Activated CD4-positive, CD25-positive, alpha-beta regulatory T cell treated with anti-CD3 and anti-CD28 coated beads, Interleukin-2, amount 50 U/mL, for 24 hours (primary cell): ENCODE measurements around the gene LCN1.

Experiments
- ATAC-seq, 2 donors: fragments of 150-1000 bp; cut with Tn5 transposase; one replicate each; pipeline ENCODE4 v1.10.0; 2021; ENCODE audit warnings: mild to moderate bottlenecking in 1 of 2, moderate library complexity in 1 of 2

LCN1 gene

DNA sequence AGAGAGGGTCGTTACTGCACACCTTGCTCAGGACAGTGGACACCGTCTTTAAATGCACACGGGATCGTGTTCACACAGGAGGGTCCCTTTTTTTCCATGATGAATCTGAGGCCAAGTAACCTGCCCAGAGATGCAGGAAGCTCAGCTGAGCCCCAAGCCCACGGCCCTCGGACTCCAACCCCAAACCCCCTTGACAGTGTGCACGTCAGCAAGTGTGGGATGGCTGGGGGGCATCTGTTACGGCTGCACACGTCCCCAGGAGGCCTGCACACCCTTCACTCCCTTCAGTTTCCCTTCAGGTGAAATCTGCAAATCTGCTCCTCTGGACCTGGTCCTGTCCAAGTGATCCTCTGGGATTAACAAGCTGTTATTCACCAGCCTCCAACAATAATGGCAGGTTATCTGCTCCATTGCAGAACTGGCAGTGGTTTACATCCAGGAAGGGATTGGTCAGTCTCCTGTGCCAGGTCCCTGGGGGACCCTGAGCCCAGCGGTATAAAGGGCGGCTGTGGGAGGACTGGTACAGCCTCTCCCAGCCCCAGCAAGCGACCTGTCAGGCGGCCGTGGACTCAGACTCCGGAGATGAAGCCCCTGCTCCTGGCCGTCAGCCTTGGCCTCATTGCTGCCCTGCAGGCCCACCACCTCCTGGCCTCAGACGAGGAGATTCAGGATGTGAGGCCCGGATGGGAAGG lies at the start of gene LCN1:
Gene LCN1 (plus strand): TSS at position 525 of the 692 bp plus-strand sequence. CDS start 58 bp downstream, at position 583.
- ATAC-seq = no peak

DNA sequence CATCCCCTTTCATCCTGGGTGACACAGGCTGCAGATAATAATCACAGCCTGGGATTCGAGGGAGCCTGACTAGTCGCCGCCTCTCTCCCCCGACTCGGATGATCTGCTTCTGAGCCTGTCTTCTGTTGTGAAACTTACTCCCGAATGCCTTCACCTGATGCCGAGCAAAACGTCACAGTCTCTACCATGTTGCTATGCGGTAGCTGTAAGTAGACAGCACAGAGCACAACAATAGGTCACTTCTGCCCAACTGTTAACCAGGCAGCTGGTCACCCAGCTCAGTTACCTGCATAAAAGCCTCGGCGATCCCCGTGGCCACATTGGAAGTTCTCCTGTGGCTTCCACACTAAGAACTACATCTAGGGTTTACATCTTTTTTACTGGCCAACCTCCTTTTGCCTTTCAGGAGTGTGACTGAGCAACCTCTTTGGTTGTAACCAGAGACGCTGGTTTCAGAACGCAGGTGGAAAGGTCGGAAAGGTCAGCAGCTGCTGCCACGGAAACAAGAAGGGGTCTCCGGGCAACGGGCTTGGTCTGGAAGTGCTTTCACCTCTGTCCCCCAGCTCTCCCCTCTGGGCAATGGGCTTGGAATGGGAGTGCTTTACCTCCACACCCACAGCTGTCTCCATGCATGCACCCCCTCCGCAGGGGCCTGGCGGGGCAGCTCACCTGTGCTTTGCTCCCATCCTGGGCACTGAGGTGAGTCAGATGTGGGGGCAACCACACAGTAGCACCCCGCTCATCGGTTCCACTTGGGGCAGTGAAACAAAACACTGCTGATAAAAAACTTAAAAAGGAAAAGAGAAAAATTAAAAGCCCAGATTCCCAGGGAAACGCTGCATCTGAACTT lies 49.2 kb upstream of the LCN1 start:
- ATAC-seq = no peak

DNA sequence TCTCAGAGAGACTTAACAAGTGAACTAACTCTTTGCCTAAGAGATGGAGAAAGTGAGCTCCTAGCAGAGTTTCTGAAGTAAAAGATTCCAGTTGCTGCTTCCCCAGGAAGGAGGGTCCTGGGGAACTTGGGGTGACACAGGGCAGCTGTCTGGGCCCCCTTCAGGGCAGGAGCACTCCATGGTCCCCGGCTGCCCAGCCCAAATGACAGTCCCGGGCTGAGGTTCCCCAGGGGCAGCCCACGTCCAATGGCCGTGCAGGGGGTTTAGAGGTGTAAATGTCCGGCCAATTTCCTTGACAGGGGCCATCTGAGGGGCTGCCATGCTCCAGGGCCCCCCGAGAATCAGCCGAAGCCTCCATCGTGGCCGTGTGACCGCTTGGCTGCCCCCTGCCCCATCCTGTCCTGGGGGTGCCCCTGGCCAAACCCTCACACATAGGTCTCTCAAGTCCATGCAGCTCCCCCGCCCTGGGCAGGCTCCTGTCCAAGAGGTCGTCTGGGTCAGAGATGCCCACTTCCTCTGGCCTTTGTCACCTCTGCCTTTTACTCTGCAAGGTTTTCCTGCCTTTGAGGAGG lies 47.2 kb upstream of the LCN1 start:
- no peak for ATAC-seq

GRCh38 chr9:135474915-135475314 lies 46.3 kb upstream of the LCN1 start:
- peak; percentile 56 to 57 for ATAC-seq

- no peak for ATAC-seq
Observed at GRCh38 chr9:135476561-135477355, 44.5 kb upstream of the LCN1 start.

DNA sequence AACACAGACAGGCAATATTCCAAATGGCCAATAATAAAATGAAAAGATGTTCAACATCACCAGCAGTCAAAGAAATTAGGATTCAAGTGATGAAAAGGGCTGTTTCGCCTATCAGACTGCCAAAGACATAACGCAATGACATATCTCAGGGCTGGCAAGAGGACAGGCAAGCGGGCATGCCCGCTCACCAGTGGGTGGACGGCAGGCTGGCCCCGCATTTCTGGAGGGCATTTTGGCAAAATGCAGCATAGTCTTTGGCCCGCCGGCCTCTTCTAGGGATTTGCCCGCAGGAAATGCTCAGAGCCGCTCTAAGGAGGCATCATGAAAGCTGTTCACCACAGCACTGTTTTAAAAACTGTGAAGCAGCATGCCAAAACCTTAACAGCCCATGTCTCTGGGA lies 43.0 kb upstream of the LCN1 start:
- ATAC-seq = no peak

GRCh38 chr9:135478829-135479468 lies 42.3 kb upstream of the LCN1 start:
- ATAC-seq = peak in 1 of 2 donors; percentile 25

GRCh38 chr9:135479469-135480052 lies 41.7 kb upstream of the LCN1 start, which contains the start of gene PPP1R26:
Gene PPP1R26, plus strand, starts transcription at chr9:135479782. Its CDS starts 4,729 bp downstream, at chr9:135484511.
- ATAC-seq = no peak

DNA sequence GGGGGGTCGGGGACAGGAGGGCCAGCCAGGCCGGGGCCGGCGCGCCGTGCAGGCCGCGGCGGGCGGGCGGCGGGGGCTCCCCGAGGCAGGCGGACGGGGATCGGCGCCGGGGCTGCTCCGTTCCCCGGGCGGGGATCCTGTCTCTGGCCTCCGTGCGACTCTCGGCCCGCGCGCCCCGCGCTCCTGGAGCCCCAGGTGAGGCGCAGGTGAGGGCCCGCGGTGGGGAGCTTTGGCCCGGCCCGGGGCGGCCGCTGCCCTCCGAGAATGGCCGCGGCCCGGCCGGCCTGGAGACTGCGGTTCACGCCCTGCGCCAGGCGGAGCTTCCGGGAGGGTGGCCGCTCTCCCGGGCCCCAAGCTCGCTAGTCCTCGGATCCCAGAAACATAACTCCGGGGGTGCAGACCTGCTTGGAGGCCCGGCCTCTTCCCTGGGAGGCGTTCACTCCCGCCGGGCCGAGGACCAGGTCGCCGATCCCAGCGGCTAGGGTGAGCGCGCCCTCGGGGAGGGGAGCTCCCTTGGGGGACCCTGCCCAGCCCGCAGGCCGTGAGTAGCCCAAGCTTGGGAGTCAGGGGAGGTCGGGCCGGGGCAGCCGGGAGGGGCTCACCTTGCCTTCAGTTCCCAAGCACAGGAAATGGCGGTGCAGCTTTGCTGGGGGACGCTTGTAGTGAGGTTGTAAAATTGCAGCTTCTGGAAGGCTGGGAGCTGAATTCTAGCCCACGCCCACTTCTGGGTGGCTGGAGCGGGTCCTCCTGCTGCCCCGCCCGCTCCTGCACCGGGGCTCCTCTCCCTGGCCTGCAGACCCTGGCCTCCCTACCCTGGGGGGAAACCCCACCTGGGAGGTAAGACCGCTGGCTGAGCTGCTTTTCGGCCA lies 40.9 kb upstream of the LCN1 start:
- ATAC-seq = peak; percentile 23 to 24

GRCh38 chr9:135480940-135481310 lies 40.3 kb upstream of the LCN1 start:
- no peak for ATAC-seq

GRCh38 chr9:135482015-135482754 lies 39.1 kb upstream of the LCN1 start:
- ATAC-seq = no peak

DNA sequence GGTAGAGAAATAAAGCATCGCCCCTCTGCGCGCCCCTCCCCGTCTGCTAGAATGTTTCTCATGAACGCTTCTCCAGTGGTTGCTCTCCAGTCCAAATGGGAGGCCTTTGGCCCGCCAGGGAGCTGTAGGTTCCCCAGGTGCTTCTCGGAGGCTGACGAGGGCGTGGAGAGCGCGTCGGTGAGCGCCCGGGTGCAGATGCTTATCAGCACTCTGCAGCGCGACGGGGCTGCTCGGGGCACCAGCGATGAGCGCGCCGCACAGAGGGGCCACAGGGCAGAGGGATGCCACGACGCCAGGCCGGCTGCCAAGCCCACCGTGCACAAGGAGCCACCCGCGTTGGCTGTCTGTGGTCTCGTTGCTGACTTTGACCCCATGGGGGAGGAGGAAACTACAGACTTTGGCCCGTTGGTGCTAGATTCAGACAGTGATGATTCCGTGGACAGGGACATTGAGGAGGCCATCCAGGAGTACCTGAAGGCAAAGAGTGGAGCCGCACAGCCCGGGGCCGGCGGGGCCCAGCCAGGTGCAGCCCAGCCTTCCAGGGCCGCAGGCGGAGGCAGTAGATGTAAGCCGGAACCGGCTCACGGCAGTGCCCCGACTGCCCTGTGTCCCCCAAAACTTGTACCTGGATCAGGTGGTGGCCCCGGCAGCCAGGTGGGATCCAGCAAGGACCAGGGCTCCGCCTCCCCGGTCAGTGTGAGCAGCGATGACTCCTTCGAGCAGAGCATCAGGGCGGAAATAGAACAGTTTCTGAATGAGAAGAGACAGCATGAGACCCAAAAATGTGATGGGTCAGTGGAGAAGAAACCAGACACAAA lies 36.6 kb upstream of the LCN1 start:
- no peak for ATAC-seq

DNA sequence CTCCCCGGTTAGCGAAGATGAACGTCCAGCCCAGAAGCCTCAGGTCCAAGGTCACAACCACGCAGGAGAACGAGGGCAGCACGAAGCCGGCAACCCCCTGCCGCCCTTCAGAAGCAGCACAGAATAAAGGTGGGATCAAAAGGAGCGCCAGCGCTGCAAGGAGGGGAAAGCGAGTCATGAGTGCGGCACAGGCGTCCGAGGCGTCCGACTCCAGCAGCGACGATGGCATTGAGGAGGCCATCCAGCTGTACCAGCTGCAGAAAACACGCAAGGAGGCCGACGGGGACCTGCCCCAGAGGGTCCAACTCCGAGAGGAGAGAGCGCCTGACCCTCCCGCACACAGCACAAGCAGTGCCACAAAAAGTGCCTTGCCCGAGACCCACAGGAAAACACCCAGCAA lies 35.9 kb upstream of the LCN1 start:
- no peak for ATAC-seq

- ATAC-seq = no peak
Observed at GRCh38 chr9:135485832-135486231, 35.4 kb upstream of the LCN1 start.

GRCh38 chr9:135486267-135487065 lies 34.8 kb upstream of the LCN1 start:
- no peak for ATAC-seq

GRCh38 chr9:135487281-135488012 lies 33.8 kb upstream of the LCN1 start:
- ATAC-seq = no peak

- ATAC-seq = no peak
Observed at GRCh38 chr9:135488013-135488330, 33.3 kb upstream of the LCN1 start.

DNA sequence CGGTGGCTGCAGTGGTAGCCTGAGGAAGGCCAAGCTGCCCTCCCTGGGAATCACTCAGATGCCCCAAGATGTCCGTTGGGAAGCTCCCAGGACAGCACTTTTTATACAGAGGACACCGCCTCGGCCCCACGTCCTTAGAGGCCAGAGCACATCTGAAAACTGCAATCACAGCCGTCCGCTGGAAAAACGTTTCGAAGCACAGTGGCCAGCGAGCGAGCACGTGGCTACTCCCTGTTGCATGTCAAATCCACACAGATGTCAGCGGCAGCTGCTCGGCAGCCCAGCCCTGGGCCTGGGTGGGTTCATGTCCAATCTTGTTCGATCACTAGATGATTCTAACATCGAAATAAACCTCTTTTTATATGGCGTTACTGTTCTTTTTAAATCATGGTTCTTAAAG lies 32.7 kb upstream of the LCN1 start:
- no peak for ATAC-seq
